ENCODE data around the gene SH2D2A. TPM values are rescaled to one million over a fixed set of nuclear protein-coding genes. Genes with fewer than 3 reads are reported as not detected.

SH2D2A gene
- total and polyA plus RNA-seq, 4 donors, result 1.1 to 3.0 (median 2.0) TPM

DNA sequence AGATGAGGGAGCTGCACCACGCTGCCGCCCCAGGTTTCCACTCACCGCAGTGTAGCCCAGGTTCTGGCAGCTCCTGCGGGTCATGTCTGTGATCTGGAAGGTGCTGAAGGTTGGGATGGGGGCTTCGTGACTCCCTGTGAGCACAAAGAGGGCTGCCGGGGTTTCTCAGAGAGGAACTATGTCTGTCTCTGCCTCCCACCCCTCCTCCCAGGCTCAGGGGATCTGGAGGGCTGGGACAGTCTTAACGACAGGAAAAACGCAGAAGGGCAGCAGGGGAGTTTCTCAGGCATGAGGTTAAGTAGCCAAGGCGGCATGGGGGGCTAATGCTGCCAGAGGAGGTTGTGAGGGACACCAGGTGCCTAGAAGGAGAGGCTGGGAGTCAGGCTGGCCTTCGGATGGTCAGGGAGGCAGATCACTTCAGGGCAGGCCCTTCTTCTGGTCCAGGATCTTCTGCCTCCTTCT lies 656 bp downstream of the SH2D2A start:
- Histone ChIP-seq H3K36me3 (ENCODE audit: control insufficient read depth in 4 of 4, insufficient read depth in 4 of 4, low read length in 4 of 4) (no peaks in the 10 kb centered on the region), H3K4me3 (no peak overlapping the region), H3K9me3 (ENCODE audit: control insufficient read depth in 4 of 4, insufficient read depth in 3 of 4, low read length in 3 of 4) (peaks cover 0 to 2% (median 0%) of the 10 kb centered on the region in 4 donors), H3K27me3 (ENCODE audit: control insufficient read depth in 3 of 3, insufficient read depth in 3 of 3, low read length in 2 of 3) (peaks cover 0 to 7% (median 0%) of the 10 kb centered on the region in 3 donors), H3K4me1 (ENCODE audit: control insufficient read depth in 5 of 5, insufficient read depth in 5 of 5, low read length in 5 of 5) (peaks cover 0 to 28% (median 8%) of the 10 kb centered on the region in 5 donors), H3K9ac (ENCODE audit: insufficient read depth in 1 of 2, low read length in 2 of 2) (no peak overlapping the region), H3K27ac (ENCODE audit: low read depth in 1 of 2, low read length in 1 of 2) (peak overlapping the region in 1 of 2 donors; percentile 33)
- DNase-seq (no peak), ATAC-seq (ENCODE audit: insufficient read depth, low FRiP score) (no peak)
- TF ChIP-seq, protein P1, sequence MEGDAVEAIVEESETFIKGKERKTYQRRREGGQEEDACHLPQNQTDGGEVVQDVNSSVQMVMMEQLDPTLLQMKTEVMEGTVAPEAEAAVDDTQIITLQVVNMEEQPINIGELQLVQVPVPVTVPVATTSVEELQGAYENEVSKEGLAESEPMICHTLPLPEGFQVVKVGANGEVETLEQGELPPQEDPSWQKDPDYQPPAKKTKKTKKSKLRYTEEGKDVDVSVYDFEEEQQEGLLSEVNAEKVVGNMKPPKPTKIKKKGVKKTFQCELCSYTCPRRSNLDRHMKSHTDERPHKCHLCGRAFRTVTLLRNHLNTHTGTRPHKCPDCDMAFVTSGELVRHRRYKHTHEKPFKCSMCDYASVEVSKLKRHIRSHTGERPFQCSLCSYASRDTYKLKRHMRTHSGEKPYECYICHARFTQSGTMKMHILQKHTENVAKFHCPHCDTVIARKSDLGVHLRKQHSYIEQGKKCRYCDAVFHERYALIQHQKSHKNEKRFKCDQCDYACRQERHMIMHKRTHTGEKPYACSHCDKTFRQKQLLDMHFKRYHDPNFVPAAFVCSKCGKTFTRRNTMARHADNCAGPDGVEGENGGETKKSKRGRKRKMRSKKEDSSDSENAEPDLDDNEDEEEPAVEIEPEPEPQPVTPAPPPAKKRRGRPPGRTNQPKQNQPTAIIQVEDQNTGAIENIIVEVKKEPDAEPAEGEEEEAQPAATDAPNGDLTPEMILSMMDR (IDR thresholded peaks at IDR 0.05; ENCODE audit: control extremely low read depth, extremely low read depth), result no peak
- 71% methylated on average over 10 of the region's 10 CpGs for WGBS, 2 donors

DNA sequence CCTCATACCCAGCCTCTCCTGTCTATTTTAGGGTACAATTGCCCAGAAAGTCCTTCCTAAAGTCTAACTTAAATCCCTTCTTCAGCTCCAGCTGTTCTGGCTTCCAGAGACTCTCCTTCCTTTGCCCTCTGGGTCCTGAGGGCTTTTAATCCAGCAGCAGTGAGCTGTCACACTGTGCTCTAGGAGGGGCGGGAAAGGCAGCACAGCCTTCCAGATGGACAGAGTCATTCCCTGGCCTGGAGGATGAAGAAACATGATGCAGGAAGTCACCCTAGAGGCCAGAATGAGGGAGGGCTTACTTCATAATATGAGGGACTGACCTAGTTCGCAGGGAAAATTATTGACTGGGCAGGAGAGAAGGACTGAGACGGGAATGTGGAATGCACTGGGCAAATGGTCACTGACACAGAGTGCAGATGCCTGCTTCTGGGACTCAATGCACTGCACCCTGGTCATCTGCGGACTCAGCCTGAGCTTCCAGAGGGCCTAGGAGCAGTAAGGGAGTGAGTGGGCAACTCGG lies 1.3 kb downstream of the SH2D2A start:
- WGBS, 2 donors, result 67 to 78% methylated on average over 5 of the region's 5 CpGs
- H3K9me3 ChIP-seq (ENCODE audit: control insufficient read depth in 4 of 4, insufficient read depth in 3 of 4, low read length in 3 of 4), result peaks cover 0 to 2% (median 0%) of the 10 kb centered on the region in 4 donors
- no peak overlapping the region for H3K4me3 ChIP-seq
- ATAC-seq (ENCODE audit: insufficient read depth, low FRiP score) (no peak), DNase-seq (peak; percentile 59 to 83 (median 80))
- TF ChIP-seq, protein P1 (IDR thresholded peaks at IDR 0.05; ENCODE audit: control extremely low read depth, extremely low read depth), result no peak
- H3K9ac ChIP-seq (ENCODE audit: insufficient read depth in 1 of 2, low read length in 2 of 2), result no peak overlapping the region
- peaks cover 0 to 7% (median 0%) of the 10 kb centered on the region in 3 donors for H3K27me3 ChIP-seq (ENCODE audit: control insufficient read depth in 3 of 3, insufficient read depth in 3 of 3, low read length in 2 of 3)
- no peaks in the 10 kb centered on the region for H3K36me3 ChIP-seq (ENCODE audit: control insufficient read depth in 4 of 4, insufficient read depth in 4 of 4, low read length in 4 of 4)
- peak overlapping the region in 1 of 2 donors; percentile 33 for H3K27ac ChIP-seq (ENCODE audit: low read depth in 1 of 2, low read length in 1 of 2)
- peaks cover 0 to 28% (median 8%) of the 10 kb centered on the region in 5 donors for H3K4me1 ChIP-seq (ENCODE audit: control insufficient read depth in 5 of 5, insufficient read depth in 5 of 5, low read length in 5 of 5)

DNA sequence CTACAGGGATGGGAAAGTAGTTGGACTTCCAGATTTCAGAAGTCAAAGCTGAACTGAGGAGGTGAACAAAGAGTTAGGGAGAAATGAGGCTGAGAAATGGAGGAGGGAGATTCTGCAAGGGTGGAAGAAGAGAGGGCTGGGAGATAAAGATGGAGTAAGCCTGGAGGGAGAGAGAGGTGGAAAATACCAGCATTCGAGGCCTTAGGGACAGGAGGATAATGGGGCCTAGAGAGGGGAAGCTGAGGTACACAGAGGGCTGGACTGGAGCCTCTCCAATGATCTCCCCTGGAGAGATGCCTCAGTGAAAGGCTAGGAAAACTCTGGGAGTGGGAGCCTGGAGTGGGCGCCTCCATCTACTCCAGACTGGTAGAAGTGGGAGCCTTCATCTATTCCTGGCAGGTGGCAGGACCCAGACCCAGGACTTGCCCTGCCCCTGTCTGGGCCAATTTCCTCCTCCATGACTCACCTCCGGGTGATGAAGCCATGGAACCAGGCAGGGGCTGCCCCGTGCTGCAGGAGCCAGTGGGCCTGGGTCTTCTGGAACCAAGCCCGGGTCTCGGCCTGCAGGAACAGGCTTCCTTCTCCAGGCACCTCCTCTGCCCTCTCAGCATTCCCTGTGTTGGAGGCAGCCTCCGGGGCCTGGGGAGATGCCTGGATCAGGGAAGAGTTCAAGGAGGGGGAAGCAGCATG lies 1.9 kb downstream of the SH2D2A start:
- TF ChIP-seq, protein P1 (IDR thresholded peaks at IDR 0.05; ENCODE audit: control extremely low read depth, extremely low read depth), result no peak
- H3K9me3 ChIP-seq (ENCODE audit: control insufficient read depth in 4 of 4, insufficient read depth in 3 of 4, low read length in 3 of 4), result peaks cover 0 to 2% (median 0%) of the 10 kb centered on the region in 4 donors
- 84 to 90% methylated on average over 7 of the region's 7 CpGs for WGBS, 2 donors
- peaks cover 0 to 7% (median 0%) of the 10 kb centered on the region in 3 donors for H3K27me3 ChIP-seq (ENCODE audit: control insufficient read depth in 3 of 3, insufficient read depth in 3 of 3, low read length in 2 of 3)
- H3K4me1 ChIP-seq (ENCODE audit: control insufficient read depth in 5 of 5, insufficient read depth in 5 of 5, low read length in 5 of 5), result peaks cover 0 to 28% (median 8%) of the 10 kb centered on the region in 5 donors
- H3K36me3 ChIP-seq (ENCODE audit: control insufficient read depth in 4 of 4, insufficient read depth in 4 of 4, low read length in 4 of 4), result no peaks in the 10 kb centered on the region
- ATAC-seq (ENCODE audit: insufficient read depth, low FRiP score) (no peak), DNase-seq (no peak)
- H3K9ac ChIP-seq (ENCODE audit: insufficient read depth in 1 of 2, low read length in 2 of 2), result no peak overlapping the region
- peak overlapping the region in 1 of 2 donors; percentile 32 for H3K27ac ChIP-seq (ENCODE audit: low read depth in 1 of 2, low read length in 1 of 2)
- no peak overlapping the region for H3K4me3 ChIP-seq

Measured in lung (tissue), 12 donors.